GM20000 (cell line): Measurements from ENCODE around the gene NID1.

Source experiments
- DNase-seq: peaks from one replicate; pipeline ENCODE4 v3.0.0; 2012; ENCODE audit warnings: low spot score
- CTCF ChIP-seq: IDR thresholded peaks from 2 replicates; pipeline ENCODE4 v1.5.1; 2012; ENCODE audit warnings: mild to moderate bottlenecking, control low read depth; ENCODE audit errors: extremely low read depth, missing control alignments

The NID1 gene

GRCh38 chr1:236020359-236021219 lies 44.3 kb downstream of the NID1 start:
- no peak for TF ChIP-seq CTCF
- DNase-seq, result no peak

GRCh38 chr1:236018885-236019453 lies 45.9 kb downstream of the NID1 start:
- DNase-seq, result no peak
- no peak for TF ChIP-seq CTCF

DNA sequence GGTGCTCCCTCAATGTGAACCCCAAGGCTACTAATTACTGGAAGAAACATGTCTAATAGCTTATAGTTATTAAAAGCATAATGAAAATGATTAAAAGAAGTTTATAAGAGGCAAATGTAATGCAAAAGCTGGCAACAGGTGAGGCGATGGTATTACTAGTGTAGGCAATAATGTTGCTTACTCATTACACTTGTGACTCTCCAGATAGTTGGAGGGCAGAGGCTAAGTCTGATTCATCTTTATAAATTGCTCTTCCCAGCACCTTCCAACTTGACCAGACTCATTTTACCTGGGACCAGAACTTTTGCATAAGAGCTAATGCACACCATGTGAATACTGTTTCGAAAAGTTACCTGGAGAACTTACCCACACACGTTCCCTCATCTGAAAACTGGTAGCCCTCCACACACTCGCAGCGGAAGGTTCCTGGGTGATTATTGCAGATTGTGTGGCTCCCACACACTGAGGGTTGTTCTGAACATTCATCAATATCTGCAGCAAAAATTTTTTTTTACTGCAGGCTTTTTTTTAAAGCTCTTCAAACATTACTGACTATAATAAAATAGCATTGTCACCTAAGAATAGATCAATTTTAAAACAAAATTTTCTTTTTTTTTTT lies 48.0 kb downstream of the NID1 start:
- DNase-seq, result no peak
- TF ChIP-seq CTCF, result no peak

GRCh38 chr1:236016083-236016482 lies 48.8 kb downstream of the NID1 start:
- TF ChIP-seq CTCF, result no peak
- DNase-seq, result no peak

DNA sequence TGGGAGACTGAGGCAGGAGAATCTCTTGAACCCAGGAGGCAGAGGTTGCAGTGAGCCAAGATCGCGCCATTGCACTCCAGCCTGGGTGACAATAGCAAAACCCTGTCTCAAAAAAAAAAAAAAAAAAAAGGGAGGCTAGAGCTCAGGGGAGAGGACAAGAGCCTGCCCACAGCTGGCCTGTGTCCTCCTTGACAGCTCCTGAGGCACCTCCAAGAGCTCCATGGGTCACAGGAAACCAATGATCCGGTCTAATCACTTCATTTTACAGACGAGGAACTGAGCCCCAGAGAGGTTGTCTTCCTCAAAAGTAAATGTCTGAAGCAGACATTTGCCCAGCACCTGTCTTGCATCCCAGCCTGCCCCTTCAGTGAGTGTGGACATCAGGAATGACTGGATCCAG lies 49.4 kb downstream of the NID1 start:
- no peak for TF ChIP-seq CTCF
- no peak for DNase-seq

DNA sequence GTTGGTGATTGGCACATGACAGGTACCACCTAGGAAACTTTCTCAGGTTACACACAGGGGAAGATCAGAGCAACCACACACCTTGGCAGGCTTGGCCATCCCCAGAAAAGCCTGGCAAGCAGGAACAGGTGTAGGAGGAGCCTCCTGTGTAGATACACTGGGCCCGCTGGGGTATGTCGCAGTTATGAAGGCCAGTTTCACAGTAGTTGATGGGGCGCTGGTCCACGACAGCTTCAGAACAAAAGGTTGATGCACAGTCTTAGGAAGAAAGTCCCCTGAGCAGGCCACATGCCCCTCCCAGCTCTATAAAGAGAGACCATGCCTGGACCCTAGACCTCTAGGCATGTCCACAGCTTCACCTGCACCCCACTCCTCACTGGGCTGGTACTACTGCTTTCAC lies 51.6 kb downstream of the NID1 start:
- no peak for TF ChIP-seq CTCF
- no peak for DNase-seq

DNA sequence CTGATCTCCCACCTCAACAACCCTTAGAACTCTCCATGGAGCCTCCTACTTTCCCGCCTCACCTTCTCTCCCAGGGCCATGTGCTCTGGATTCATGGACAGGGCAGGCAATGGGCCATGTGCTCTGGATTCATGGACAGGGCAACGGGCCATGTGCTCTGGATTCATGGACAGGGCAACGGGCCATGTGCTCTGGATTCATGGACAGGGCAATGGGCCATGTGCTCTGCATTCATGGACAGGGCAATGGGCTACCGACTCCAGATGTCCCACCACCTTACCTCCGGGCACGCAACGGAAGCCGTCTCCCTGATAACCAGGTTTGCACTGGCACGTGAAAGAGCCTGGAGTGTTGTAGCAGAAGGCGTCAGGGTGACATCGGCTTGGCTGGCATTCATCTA lies 53.2 kb downstream of the NID1 start:
- TF ChIP-seq CTCF, result no peak

More for the DNA sequence above, 53.2 kb downstream of the NID1 start:
- no peak for DNase-seq
